Measurements from ENCODE around the gene APRT.

Gene APRT

GRCh38 chr16:88834670-88835069 is 22.9 kb upstream of the APRT start:
- Histone ChIP-seq H3K36me3 (ENCODE audit: control insufficient read depth, low read length) (no peaks in the 10 kb centered on the region), H3K9me3 (ENCODE audit: control insufficient read depth, insufficient read depth, low read length) (no peaks in the 10 kb centered on the region), H3K4me3 (ENCODE audit: low read length) (no peak overlapping the region), H4K20me1 (ENCODE audit: control insufficient read depth, insufficient read depth, low read depth, low read length) (no peaks in the 10 kb centered on the region), H3K9me2 (replicated peaks; ENCODE audit: control insufficient read depth, low read length) (no peaks in the 10 kb centered on the region), H3F3A (ENCODE audit: control insufficient read depth, insufficient read depth) (no peaks in the 10 kb centered on the region), H3K4me2 (ENCODE audit: low read length) (no peak overlapping the region), H3K4me1 (ENCODE audit: control insufficient read depth, low read length) (peaks cover 12% of the 10 kb centered on the region), H3K79me2 (ENCODE audit: control insufficient read depth, low read length) (no peaks in the 10 kb centered on the region), H3K27ac (ENCODE audit: low read depth, low read length) (no peak overlapping the region), H3K27me3 (ENCODE audit: control insufficient read depth, low read length) (no peaks in the 10 kb centered on the region)
- TF ChIP-seq EZH2phosphoT487 (IDR thresholded peaks at IDR 0.05; ENCODE audit: borderline replicate concordance, low read length): no peak
- no peak for TF ChIP-seq CTCF (IDR thresholded peaks at IDR 0.05; ENCODE audit: low read depth, low read length, poor library complexity, severe bottlenecking)

GRCh38 chr16:88833086-88833485 is 21.4 kb upstream of the APRT start:
- H4K20me1 ChIP-seq (ENCODE audit: control insufficient read depth, insufficient read depth, low read depth, low read length): no peaks in the 10 kb centered on the region
- no peaks in the 10 kb centered on the region for H3K36me3 ChIP-seq (ENCODE audit: control insufficient read depth, low read length)
- peak overlapping the region; percentile 34 for H3K4me2 ChIP-seq (ENCODE audit: low read length)
- H3K4me1 ChIP-seq (ENCODE audit: control insufficient read depth, low read length): peaks cover 12% of the 10 kb centered on the region
- H3K4me3 ChIP-seq (ENCODE audit: low read length): no peak overlapping the region
- H3K9me2 ChIP-seq (replicated peaks; ENCODE audit: control insufficient read depth, low read length): no peaks in the 10 kb centered on the region
- no peaks in the 10 kb centered on the region for H3F3A ChIP-seq (ENCODE audit: control insufficient read depth, insufficient read depth)
- TF ChIP-seq EZH2phosphoT487 (IDR thresholded peaks at IDR 0.05; ENCODE audit: borderline replicate concordance, low read length): no peak
- TF ChIP-seq CTCF (IDR thresholded peaks at IDR 0.05; ENCODE audit: low read depth, low read length, poor library complexity, severe bottlenecking): no peak
- no peak overlapping the region for H3K27ac ChIP-seq (ENCODE audit: low read depth, low read length)
- no peaks in the 10 kb centered on the region for H3K27me3 ChIP-seq (ENCODE audit: control insufficient read depth, low read length)
- no peaks in the 10 kb centered on the region for H3K9me3 ChIP-seq (ENCODE audit: control insufficient read depth, insufficient read depth, low read length)
- no peaks in the 10 kb centered on the region for H3K79me2 ChIP-seq (ENCODE audit: control insufficient read depth, low read length)

GRCh38 chr16:88831838-88832237 is 20.1 kb upstream of the APRT start:
- H3K36me3 ChIP-seq (ENCODE audit: control insufficient read depth, low read length): no peaks in the 10 kb centered on the region
- H3K4me3 ChIP-seq (ENCODE audit: low read length): no peak overlapping the region
- H4K20me1 ChIP-seq (ENCODE audit: control insufficient read depth, insufficient read depth, low read depth, low read length): no peaks in the 10 kb centered on the region
- H3F3A ChIP-seq (ENCODE audit: control insufficient read depth, insufficient read depth): no peaks in the 10 kb centered on the region
- no peaks in the 10 kb centered on the region for H3K27me3 ChIP-seq (ENCODE audit: control insufficient read depth, low read length)
- TF ChIP-seq CTCF (IDR thresholded peaks at IDR 0.05; ENCODE audit: low read depth, low read length, poor library complexity, severe bottlenecking) (no peak), EZH2phosphoT487 (IDR thresholded peaks at IDR 0.05; ENCODE audit: borderline replicate concordance, low read length) (no peak)
- no peaks in the 10 kb centered on the region for H3K9me3 ChIP-seq (ENCODE audit: control insufficient read depth, insufficient read depth, low read length)
- H3K4me2 ChIP-seq (ENCODE audit: low read length): no peak overlapping the region
- H3K4me1 ChIP-seq (ENCODE audit: control insufficient read depth, low read length): peaks cover 12% of the 10 kb centered on the region
- no peaks in the 10 kb centered on the region for H3K79me2 ChIP-seq (ENCODE audit: control insufficient read depth, low read length)
- H3K27ac ChIP-seq (ENCODE audit: low read depth, low read length): no peak overlapping the region
- no peaks in the 10 kb centered on the region for H3K9me2 ChIP-seq (replicated peaks; ENCODE audit: control insufficient read depth, low read length)

- no peak overlapping the region for H3K4me3 ChIP-seq (ENCODE audit: low read length)
- H3K9me3 ChIP-seq (ENCODE audit: control insufficient read depth, insufficient read depth, low read length): no peaks in the 10 kb centered on the region
- H3K4me2 ChIP-seq (ENCODE audit: low read length): no peak overlapping the region
- H3K27me3 ChIP-seq (ENCODE audit: control insufficient read depth, low read length): no peaks in the 10 kb centered on the region
- H3K4me1 ChIP-seq (ENCODE audit: control insufficient read depth, low read length): peaks cover 12% of the 10 kb centered on the region
- no peaks in the 10 kb centered on the region for H3K9me2 ChIP-seq (replicated peaks; ENCODE audit: control insufficient read depth, low read length)
- H3K36me3 ChIP-seq (ENCODE audit: control insufficient read depth, low read length): no peaks in the 10 kb centered on the region
- H3F3A ChIP-seq (ENCODE audit: control insufficient read depth, insufficient read depth): no peaks in the 10 kb centered on the region
- H3K79me2 ChIP-seq (ENCODE audit: control insufficient read depth, low read length): no peaks in the 10 kb centered on the region
- no peak overlapping the region for H3K27ac ChIP-seq (ENCODE audit: low read depth, low read length)
- TF ChIP-seq EZH2phosphoT487 (IDR thresholded peaks at IDR 0.05; ENCODE audit: borderline replicate concordance, low read length) (no peak), CTCF (IDR thresholded peaks at IDR 0.05; ENCODE audit: low read depth, low read length, poor library complexity, severe bottlenecking) (no peak)
- no peaks in the 10 kb centered on the region for H4K20me1 ChIP-seq (ENCODE audit: control insufficient read depth, insufficient read depth, low read depth, low read length)
Measured at GRCh38 chr16:88830783-88831182, 19.1 kb upstream of the APRT start.

Data from DOHH2 (cell line).